Keratinocyte (primary cell): Measurements from ENCODE around the gene CCND2.

Experiments
- CTCF ChIP-seq, 3 experiments: IDR thresholded peaks in 1 of 3; conservative IDR thresholded peaks in 1 of 3; optimal IDR thresholded peaks in 1 of 3; 2 replicates in 2 of 3; 3 replicates in 1 of 3; pipeline versions ENCODE3 to v1.5.1; 2011; ENCODE audit warnings: low read length in 3 of 3, mild to moderate bottlenecking in 3 of 3, moderate library complexity in 2 of 3, control low read depth in 1 of 3, inconsistent platforms in 1 of 3; ENCODE audit not compliant: insufficient read depth in 2 of 3; ENCODE audit errors: extremely low read depth in 1 of 3
- EZH2 ChIP-seq: IDR thresholded peaks from one replicate; pipeline ENCODE4 v1.6.1; 2012; ENCODE audit warnings: inconsistent platforms, mild to moderate bottlenecking, low read length, moderate library complexity

DNA sequence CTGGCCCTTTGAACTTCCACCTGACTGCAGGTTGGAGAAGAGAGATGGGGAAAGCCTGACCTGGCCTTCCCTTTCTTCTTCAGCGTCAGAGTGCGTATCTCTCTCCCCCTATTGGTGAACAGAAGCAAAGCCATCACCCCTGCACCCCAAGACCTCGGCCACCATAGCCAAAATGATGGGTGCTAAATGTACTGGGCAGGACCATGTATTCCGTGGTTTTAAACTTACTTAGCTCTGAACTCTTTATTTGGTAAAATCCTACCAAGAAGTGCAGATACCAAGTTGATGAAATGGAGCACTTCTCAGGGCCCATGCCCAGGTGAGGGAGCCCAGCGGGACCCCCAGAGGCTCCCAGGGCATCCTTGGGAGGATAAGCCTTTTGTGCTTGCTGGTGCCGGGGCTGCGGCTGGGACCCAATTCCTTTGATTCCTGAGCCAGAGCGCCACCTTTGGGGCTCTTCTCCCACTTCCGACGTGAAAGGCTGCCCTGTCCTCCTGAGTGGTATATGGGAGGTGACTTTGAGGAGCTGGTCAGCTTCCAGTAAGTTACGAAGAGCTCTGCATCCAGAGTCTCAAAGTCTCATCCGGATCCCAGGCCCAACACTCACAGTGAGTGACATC lies 9.4 kb downstream of the CCND2 start:
- TF ChIP-seq CTCF (optimal IDR thresholded peaks at IDR 0.05 in 1 of 3, IDR thresholded peaks at IDR 0.05 in 1 of 3, conservative IDR thresholded peaks at IDR 0.05 in 1 of 3; ENCODE audit: extremely low read depth in 1 of 3, insufficient read depth in 2 of 3, low read length in 3 of 3) (peak in 2 of 3 experiments; percentile 18 to 23), EZH2 (no peak)
